GM19023 (cell line): ENCODE data around the gene SLC13A3.

Experiments used
- ATAC-seq: cut with Tn5 transposase; IDR thresholded peaks from one replicate; pipeline ENCODE4 v1.9.1; 2021; ENCODE audit warnings: mild to moderate bottlenecking, moderate library complexity; ENCODE audit not compliant: unreplicated experiment

SLC13A3 gene

DNA sequence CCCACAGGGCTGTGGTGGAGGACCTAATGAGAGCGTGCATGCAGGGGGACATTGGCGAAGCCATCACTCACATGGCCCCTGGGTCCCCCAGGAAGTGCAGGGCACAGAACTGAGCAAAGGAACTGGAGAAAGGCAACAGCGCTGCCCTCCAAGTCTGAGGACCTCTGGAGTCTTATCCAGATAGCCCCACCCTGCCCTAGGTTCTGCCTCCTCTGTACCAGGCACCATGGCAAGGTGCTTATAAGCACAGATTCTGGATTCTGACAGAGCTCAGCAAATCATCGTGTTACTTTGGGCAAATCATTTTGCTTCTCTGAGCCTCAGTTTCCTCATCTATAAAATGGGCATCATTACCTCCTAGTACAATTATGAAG is 44.5 kb downstream of the SLC13A3 start:
- no peak for ATAC-seq

DNA sequence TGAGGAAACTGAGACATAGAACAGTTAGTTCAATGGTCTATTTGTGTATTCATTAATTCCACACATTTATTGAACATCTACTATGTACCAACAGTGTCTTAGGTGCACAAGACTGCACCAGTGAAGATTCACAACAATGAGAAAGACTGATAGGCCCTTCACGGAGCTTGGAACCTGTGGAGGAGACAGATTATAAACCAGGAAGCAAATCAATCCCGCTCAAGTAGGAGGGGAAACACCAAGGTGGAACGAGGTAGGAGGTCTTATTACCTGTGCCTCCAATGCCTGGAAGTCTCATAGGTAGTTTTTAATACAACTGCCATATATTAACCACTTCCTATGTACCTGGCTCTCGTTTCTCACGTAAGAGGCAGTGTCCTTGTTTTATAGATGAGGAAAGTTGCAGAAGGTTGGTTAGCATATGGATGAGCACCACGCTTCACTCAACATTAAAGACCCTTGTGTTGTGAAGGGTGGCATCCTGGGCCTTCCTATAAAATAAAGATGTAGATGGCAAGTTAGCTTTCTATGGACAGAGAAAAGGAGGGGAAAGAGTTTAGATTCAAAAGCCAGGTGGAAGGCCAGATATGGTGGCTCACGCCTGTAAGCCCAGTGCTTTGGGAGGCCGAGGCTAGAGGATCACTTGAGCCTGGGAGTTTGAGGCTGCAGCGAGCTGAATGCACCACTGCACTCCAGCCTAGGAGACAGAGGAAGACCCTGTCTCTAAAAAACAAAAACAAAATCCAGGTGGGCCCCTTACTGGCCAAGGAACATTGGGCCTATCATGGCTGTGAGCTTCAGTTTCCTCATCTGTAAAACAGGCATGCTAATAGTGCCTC is 45.1 kb downstream of the SLC13A3 start:
- no peak for ATAC-seq

- no peak for ATAC-seq
Measured at GRCh38 chr20:46605181-46605580, 46.1 kb downstream of the SLC13A3 start.

- ATAC-seq, result no peak
Measured at GRCh38 chr20:46604551-46605133, 46.6 kb downstream of the SLC13A3 start.

- no peak for ATAC-seq
Measured at GRCh38 chr20:46602429-46602828, 48.8 kb downstream of the SLC13A3 start.

DNA sequence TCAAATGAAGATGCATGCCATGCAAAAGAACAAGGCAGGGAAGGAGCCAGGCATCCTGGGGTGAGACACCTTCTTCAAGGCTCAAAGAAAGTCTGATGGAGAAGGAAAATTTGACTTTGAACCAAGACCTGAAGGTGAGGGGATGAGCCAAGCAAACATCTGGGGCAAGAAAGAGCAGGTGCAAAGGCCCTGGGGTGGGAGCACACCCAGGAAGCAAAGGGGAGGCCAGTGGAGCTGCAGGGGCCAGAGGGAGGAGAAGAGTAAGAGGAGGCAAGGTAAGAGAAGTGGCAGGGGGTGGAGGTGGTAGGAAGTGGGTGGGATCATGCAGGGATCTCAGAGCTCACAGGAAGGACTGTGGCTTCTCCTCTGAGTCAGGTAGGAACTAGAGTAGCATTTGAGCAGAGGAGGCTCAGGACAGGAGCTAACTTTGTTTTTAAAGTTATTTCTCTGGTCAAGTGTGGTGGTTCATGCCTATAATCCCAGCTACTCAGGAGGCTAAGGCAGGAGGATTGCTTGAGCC is 49.6 kb downstream of the SLC13A3 start:
- ATAC-seq, result no peak

GRCh38 chr20:46600286-46600752 is 50.9 kb downstream of the SLC13A3 start:
- ATAC-seq, result no peak

GRCh38 chr20:46599227-46599987 is 51.9 kb downstream of the SLC13A3 start:
- no peak for ATAC-seq

GRCh38 chr20:46595933-46596332 is 55.3 kb downstream of the SLC13A3 start:
- no peak for ATAC-seq

- ATAC-seq, result no peak
Measured at GRCh38 chr20:46594725-46595124, 56.5 kb downstream of the SLC13A3 start.

DNA sequence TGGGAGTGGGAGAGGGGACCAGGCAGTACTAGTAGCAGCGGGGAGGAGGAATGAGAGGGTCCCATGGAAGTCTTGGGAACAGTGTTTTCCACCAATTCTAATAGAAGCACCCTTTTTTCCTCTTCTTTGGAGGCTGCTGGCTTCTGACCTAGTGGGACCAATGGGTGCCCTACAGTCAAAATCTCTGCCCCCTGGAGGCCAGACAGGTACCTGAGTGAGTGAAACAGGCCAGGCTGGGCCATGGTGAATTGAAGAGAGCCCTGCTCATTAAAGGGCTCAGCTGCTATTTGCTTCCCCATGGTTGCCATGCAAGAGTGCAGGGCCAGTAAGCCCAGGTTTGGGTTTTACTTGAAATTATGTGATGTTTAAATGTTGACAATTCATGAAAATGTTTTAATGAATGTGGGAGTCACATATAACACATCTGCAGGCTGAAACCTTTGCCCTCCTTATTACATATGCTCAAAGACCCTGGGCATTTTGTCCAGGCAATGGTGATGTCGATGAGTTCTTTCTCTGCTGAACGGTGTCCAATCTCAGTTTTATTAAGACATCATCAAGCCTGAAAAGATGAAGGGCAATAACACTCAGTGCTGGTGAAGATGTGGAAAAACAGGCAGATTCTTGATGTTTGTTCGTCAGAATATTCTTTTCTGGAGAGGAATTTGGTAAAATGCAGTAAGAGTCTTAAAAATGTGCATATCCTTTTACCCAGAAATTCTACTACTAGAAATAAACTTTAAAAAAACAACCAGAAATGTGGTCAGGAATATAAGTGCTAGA is 58.5 kb downstream of the SLC13A3 start:
- no peak for ATAC-seq

DNA sequence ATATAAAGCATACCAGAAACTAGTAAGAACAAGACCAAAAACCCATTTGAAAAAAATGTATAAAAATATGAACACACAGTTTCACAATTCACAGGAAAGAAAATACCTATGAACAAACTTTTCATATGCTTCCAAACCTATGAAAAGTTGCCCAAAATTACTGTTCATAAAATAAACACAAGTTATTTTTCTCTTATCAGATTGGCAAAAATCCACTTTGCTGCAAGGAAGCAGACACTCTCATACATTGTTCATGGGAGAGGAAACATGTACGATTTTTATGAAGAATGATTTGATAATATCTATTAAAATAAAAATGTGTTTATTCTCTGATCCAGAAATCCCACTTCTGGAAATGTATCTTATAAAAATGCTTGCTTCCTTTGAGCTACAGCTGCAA is 60.8 kb downstream of the SLC13A3 start:
- no peak for ATAC-seq

DNA sequence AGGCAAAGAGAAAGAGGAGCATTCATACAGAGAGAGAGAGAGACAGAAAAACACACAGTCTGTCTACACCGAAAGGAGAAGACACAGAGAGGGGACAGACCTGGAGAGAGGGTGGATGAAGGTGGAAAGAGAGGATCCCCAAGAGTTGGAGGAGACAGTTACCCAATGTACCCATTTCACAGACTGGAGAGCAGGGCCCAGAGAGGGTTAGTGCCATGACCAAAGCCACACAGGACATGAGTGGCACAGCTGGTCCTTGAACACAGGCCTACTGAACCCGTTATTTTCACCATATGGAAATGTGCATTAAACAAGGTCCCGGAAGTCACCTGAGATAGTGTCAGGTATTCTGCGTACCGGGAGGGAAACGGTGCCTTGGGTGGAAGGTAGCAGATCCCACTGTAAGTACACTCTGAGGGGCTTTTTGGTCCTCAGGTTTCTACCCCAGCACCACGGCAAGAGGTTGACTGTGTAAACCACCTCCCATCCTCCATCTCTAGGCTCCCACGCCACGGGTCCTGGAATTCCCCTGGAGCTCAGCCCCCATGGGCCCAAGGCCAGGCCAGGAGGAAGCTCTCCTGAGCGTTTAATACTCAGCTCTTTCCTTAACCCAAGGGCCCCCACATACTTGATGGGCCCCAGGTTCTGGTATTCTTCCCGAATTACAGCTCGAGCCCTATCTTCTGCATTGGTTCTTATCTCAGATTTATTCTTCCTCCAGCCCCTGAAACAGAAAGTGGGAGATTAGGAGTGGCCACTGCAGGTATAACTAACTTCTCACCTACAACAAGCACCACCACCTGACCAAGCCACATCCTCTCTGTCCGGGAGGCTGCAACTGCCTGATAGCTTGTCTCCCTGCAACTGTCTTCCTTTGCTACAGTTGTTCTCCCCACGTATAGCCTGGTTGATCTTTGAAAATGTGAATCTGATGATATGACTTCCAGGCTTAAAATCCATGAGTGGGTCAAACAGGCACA is 62.4 kb downstream of the SLC13A3 start:
- no peak for ATAC-seq

DNA sequence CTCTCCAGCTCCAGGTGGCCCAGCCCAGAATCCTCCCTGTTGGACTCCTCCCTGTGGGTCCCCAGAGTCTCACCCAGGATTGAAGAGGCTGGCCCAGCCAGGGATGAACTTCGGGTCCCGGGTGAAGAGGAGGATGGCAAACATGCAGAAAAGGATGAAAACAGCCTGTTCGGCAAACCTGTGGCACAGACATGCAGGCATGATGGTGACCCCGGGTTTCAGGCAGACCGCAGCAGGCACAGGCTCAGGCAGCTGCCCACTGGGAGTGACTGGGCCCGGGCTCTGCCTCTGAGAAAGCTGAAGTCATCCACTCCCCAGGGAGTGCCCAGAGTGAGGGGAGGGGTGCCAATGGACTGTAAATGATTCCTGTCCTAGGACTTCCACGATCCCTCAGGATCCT is 63.3 kb downstream of the SLC13A3 start:
- no peak for ATAC-seq

DNA sequence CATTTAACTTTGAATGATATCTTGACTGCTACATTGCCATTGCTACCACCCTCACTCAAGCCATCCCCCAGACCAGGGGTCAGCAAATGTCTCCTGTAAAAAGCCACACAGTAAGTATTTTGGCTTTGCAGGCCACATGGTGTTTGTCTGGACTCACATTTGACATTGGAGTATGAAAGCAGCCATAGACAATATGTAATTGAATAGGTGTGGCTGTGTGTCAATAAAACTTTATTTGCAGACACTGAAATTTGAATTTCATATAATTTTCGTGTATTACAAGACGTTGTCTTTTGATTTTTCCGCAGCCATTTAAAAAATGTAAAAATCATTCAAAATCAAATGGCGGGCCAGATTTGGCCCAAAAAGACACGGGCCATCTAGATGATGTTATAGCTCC is 64.5 kb downstream of the SLC13A3 start:
- ATAC-seq, result no peak

DNA sequence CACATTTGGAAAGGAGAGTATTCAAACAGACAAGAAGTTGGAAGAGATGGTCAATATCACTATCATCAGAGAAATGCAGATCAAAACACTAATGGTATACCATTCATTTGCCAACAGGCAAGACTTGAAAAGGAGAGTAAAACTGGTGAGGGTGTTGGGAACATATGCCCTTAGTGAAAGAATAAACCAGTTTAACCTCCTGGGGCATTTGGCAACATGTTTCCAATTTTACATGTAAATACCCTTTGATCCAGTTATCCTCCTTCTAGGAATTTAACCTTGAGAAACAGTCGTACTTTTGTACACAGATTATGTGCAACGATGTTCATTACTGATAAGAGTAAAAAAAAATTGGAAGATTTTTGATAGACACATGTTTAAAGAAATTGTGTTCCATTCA is 66.8 kb downstream of the SLC13A3 start:
- ATAC-seq, result no peak

DNA sequence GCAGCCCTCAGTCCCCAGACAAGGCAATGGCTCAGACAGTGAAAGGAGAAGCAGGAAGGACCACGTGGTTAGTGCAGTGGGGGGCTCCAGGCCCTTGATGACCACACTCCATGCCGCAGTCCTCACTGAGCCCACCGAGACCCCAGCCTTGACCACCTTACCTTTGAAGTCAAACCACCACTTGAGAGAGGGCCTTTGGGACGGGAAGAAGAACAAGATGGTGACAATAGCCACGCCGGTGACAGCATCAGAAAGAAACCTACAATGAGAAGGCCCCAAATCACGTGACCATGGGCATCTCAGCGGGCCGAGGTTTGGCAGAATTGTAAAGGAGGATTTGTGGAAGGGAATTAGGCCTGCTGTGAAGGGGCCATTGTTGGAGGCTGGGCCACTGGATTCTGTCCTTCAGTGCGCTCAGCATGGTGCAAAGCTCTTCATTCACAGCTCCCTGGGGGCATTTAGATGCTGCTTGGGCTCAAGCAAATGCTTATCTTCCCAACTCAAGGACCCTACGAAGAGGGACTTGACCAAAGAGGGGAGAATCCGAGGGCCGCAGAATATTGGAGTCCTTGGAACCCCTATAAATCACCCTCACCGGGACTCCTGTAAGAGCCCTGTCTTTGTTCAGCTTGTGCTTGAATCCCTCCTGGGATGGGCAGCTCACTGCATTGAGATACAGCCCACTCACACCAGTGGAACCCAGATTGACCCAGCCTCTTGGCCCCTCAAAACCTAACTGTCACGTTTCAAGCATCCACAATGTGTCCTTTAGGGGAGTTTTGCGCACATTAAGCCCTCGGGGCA is 67.6 kb downstream of the SLC13A3 start:
- ATAC-seq, result no peak

DNA sequence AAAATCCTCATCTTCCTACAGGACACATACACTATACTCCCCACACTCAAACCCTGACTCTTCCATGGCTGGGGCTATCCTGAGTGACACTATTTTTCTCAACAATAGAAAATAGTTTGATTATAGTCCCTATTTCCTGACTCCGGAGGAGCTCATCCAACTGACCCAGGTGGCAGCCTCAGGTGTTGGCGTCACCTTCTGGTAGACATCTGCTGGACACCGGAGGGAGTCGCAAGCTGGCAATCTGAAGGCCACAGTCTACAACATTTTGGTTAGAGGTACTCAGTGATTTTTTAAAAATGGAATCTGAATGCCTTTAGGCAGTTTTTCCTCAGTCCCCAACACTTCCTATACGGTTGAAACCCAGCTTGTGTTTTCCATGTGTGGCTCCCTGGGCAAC is 68.6 kb downstream of the SLC13A3 start:
- ATAC-seq, result no peak

DNA sequence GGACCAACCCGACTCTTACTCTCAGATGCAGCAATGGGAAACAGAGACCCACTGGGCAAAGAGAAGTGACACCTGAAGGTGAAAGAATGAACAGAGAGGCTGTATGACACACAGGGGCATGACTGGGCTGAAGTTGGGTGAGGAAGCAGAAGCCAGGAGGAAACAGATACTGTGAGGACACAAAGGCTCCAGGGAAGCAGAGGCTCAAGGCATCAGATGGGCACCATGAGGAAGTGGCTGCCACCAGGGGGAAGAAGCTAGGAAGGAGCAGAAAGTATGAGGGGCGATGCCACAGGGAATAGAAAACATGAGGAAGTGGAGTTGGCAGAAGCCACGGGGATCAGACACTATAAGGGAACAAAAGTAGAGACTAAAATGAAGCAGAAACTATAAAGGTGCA is 69.9 kb downstream of the SLC13A3 start:
- no peak for ATAC-seq
